Measurements from ENCODE around the gene CLDN11.

Gene CLDN11

DNA sequence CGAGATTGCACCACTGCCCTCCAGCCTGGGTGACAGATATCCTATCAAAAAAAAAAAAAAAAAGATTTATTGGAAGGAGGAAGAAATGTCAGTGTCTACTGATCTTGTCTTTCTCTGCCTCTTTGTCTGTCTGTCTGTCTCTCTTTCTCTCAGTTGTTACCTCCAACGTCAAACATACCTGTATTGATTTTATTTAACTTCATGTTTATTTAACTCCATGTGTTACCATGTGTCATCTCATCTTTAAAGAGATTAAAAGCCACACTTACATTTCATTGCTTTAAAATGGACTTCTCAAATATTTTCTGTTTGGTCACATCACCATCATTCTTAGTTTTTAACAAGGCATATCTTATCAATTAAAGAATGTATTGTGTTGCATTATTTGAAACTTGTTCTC, 9.4 kb downstream of the CLDN11 start:
- DNase-seq = no peak

DNA sequence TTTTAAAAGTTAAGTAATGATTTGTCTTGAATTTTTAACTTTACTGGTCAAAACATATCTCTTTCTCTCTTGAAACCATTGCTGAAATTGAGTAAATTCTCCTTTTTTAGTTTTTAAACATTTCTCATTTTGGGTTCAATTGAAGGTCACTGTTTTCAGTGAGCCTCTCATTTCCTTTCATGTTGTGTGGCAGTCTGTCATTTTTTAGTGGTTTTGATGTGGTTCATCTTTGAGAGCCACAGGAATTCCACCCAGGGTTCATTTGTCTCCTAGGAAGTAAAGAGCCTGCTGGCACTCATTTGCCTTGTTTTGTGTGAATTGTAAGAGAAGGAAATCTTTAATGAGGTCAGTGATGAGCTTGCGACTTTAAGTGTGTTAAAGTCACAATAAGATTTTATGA, 10.4 kb downstream of the CLDN11 start:
- no peak for DNase-seq

DNA sequence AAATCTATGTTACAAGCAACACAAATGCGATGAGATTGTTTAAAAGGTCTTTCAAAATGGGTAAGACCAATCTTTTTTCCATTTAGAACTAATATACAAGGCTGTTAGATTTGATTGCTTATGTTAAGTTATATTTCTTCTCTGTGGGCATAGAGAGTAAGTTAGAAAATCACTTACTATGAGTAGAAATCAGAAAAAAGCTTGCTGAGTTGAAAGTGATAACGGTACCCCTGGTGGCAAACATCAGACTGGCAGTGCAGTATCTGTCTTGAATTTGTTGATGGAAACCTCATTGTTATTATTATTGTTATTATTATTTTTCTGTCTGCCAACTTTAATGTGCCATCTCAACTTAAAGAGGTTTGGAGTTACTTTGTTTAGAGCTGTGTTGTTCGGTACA, 12.4 kb downstream of the CLDN11 start:
- no peak for DNase-seq

- no peak for DNase-seq
Measured at GRCh38 chr3:170432416-170432815, 13.7 kb downstream of the CLDN11 start.

DNA sequence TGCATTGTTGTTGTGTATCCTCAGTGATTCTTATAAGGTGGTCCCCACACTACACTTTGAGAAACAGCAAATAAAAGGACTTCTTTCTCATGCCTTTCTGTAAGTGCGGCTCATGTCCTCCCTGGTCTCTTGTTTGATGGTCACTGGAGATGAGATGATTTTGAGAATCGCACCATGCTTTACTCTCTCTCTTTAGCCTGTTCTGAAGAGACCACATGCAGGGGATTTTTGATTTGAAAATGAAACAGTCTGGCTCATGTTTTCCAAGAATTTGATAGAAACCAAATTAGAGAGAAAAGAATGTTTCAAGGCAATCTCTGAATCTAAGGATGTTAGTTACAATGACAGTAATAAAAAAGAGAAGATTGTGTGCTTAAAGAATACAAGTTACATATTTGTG, 18.0 kb downstream of the CLDN11 start:
- no peak for DNase-seq

DNA sequence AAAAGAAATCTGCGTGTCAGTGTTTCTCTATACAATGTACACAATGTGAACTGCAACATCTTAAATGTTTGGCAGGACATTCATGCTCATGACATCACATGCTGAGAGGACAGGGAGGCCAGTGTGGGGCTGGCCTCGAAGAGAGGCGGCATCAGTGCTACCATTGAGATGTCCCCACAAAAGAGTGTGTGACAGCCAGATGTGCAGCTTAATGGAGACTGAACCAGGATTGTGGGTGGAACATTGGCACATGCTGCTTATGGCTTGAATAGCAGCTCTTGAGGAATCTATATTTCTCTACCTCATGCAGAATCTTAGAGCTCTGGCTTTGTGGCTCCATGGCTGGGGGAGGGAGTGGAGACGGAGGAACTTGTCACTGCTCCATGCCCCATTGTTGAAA, 18.5 kb downstream of the CLDN11 start:
- no peak for DNase-seq

- DNase-seq = no peak
Measured at GRCh38 chr3:170437696-170438407, 19.2 kb downstream of the CLDN11 start.

GRCh38 chr3:170438836-170439235, 20.2 kb downstream of the CLDN11 start:
- DNase-seq = no peak

DNA sequence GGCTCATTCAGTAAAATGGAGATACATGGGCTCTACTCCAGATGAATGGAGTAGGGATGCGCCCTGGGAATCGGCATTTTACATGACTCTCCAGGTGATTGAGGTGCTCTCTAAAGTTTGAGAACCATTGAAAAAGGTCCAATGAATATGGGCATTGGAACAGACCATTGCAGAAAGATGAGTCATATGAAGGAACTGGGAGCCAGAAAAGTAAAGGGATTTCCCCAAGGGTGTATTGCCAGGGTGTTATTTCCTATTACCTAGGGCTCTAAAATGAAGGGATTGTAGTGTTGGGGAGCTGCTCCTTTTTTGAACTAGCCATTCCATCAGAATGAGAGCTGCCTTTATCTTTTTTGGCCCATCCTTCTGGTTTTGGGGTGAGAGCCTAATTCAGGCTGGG, 21.7 kb downstream of the CLDN11 start:
- no peak for DNase-seq

DNA sequence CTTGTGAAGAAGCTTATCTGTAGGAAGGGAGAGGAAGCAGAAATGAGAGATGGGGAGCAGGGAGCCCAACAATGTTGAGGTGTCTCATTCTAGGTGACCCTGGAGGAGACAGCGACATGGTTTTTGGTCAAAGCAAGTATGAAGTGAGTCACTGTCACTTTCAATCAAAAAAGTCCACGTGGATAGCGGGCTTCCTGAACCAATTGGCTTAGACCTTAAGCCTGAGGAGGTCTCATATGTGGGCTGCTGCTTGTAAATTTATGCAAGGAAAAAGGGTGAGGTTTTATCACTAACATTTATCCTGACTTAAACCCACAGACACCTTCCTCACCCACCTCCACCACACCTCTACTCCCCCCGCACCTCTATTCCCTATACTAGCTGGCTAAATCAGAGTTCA, 22.7 kb downstream of the CLDN11 start:
- DNase-seq = no peak

GRCh38 chr3:170442947-170443346, 24.3 kb downstream of the CLDN11 start:
- DNase-seq = no peak

GRCh38 chr3:170443457-170443856, 24.8 kb downstream of the CLDN11 start:
- DNase-seq = no peak

DNA sequence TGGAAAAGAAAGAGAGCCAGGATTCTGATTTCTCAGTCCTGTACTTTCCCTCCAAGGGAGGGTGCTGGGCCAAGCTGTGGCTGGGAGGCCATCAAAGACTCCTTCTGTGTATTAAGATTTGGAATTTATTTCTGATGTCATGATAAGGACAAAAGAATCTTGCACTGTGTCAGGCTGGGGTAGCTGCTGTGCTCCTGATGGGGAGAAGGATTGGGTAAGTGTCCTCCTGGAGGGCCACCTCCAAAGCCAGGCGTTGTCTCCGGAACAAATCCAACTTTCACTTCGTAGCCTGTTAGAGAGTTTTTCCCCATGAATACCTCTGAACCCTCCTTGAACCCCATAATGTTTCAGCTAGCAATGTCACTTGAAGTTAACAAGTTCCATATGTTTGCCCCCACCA, 29.9 kb downstream of the CLDN11 start:
- DNase-seq = no peak

- DNase-seq = no peak
Measured at GRCh38 chr3:170450039-170450438, 31.4 kb downstream of the CLDN11 start.

DNA sequence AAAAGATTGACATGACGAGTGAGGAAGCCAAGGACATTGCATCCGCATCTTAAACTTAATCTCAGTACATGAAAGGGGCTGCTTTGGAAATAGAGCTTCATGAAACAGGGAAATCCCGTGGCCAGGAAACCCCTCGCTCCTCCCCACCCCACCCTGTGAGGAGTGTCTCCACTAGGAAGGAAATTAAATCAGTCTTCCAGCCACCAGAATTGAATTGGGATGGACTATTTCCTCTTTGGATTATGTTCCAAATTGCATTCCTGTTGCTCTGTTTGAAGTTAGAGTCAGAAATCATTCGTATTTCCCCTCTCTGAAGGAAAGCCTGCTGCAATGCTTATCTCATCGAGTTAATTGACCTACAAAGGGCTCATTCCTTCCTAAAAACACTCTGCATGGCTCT, 35.8 kb downstream of the CLDN11 start:
- no peak for DNase-seq

- no peak for DNase-seq
Measured at GRCh38 chr3:170458285-170458684, 39.6 kb downstream of the CLDN11 start.

DNA sequence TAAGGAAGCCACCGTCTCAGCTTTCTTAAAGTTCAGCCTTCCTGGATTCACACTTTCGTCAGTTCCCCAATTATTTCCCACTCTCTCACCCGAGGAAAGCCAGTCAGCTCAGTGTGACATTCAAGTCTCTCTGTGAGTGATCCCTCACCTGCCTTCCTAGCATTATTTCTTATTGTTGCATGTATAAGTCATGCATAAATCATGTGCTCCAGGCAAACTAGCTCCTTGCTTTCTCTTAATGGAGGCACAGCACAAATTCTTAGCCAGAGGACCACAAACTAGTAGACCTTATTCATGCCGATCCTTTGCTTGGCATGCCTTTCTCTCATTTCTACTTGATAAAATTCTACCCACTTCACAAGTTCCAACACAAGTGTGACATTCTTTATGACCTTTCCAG, 44.3 kb downstream of the CLDN11 start:
- DNase-seq = no peak

DNA sequence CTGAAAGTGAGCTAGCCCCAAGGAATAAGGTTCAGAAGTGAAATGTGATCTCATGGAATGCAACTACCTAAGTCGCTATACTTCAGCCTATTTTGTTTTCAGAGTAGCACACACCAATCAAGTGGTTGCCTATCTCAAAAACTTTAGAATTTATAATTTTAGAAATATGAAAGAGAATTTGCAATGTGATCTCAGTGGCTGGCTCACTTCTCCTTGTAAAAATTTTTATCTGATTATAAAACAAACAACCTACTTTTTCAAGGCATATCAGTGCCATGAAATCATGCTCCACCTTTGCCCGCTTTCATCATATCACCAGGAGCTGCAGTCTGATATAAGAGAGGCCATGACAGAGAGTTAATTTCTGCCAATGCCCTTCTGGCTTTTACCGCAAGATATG, 47.3 kb downstream of the CLDN11 start:
- DNase-seq = no peak

- DNase-seq = no peak
Measured at GRCh38 chr3:170467007-170467406, 48.3 kb downstream of the CLDN11 start.

- peak; percentile 40 for DNase-seq
Measured at GRCh38 chr3:170467571-170468147, 49.0 kb downstream of the CLDN11 start.

- peak; percentile 28 for DNase-seq
Measured at GRCh38 chr3:170469151-170470062, 50.7 kb downstream of the CLDN11 start.

- DNase-seq = peak; percentile 67
Measured at GRCh38 chr3:170470063-170471016, 51.7 kb downstream of the CLDN11 start.

- DNase-seq = no peak
Measured at GRCh38 chr3:170471149-170471548, 52.5 kb downstream of the CLDN11 start.
